GM23248 (cell line): ENCODE results near the gene TOR2A. TPM values are rescaled to one million over a fixed set of nuclear protein-coding genes. Genes with fewer than 3 reads are reported as not detected.

Source experiments
- DNase-seq: peaks from one replicate; pipeline ENCODE4 v3.0.0-alpha.2; 2015
- H2AFZ ChIP-seq: fragments of 200-600 bp; sonication (generic); 2 replicates; pipeline ENCODE4 v1.6.1; 2016; ENCODE audit warnings: antibody characterized with exemption
- H3F3A ChIP-seq: fragments of 200-600 bp; sonication (generic); 2 replicates; pipeline ENCODE4 v1.6.1; 2016; ENCODE audit warnings: mild to moderate bottlenecking, antibody characterized with exemption, mixed run types; ENCODE audit not compliant: insufficient read depth
- H3K27ac ChIP-seq: fragments of 200-600 bp; sonication (generic); 2 replicates; pipeline ENCODE4 v1.5.1; 2016; ENCODE audit warnings: mild to moderate bottlenecking
- H3K27me3 ChIP-seq: fragments of 200-600 bp; sonication (generic); replicated peaks from 2 replicates; pipeline ENCODE4 v1.6.1; 2016; ENCODE audit warnings: mild to moderate bottlenecking; ENCODE audit not compliant: insufficient read depth
- H3K36me3 ChIP-seq: fragments of 200-600 bp; sonication (generic); 2 replicates; pipeline ENCODE4 v1.6.1; 2016; ENCODE audit warnings: low read depth, mild to moderate bottlenecking
- H3K4me1 ChIP-seq: fragments of 200-600 bp; sonication (generic); 2 replicates; pipeline ENCODE4 v1.6.1; 2016; ENCODE audit warnings: mild to moderate bottlenecking; ENCODE audit not compliant: insufficient read depth
- H3K4me2 ChIP-seq: fragments of 200-600 bp; sonication (generic); one replicate; pipeline ENCODE4 v1.6.1; 2016; ENCODE audit warnings: mild to moderate bottlenecking; ENCODE audit not compliant: unreplicated experiment
- H3K4me3 ChIP-seq: fragments of 200-600 bp; sonication (generic); 2 replicates; pipeline ENCODE4 v1.5.1; 2016; ENCODE audit warnings: mild to moderate bottlenecking
- H3K79me2 ChIP-seq: fragments of 200-600 bp; sonication (generic); 2 replicates; pipeline ENCODE4 v1.6.1; 2016; ENCODE audit warnings: mild to moderate bottlenecking; ENCODE audit not compliant: insufficient read depth
- H3K9ac ChIP-seq: fragments of 200-600 bp; sonication (generic); 2 replicates; pipeline ENCODE4 v1.6.1; 2016; ENCODE audit warnings: mild to moderate bottlenecking
- H3K9me2 ChIP-seq: fragments of 200-600 bp; sonication (generic); 2 replicates; pipeline ENCODE4 v1.6.1; 2016; ENCODE audit warnings: mixed run types, mild to moderate bottlenecking, moderate library complexity; ENCODE audit not compliant: insufficient read depth
- H3K9me3 ChIP-seq: fragments of 200-600 bp; sonication (generic); one replicate; pipeline ENCODE4 v1.6.1; 2017; ENCODE audit warnings: low read depth
- H4K20me1 ChIP-seq: fragments of 200-600 bp; sonication (generic); 2 replicates; pipeline ENCODE4 v1.6.0; 2016; ENCODE audit not compliant: insufficient read depth
- EZH2 ChIP-seq: fragments of 200-600 bp; sonication (generic); IDR thresholded peaks from 2 replicates; pipeline ENCODE4 v1.6.1; 2018; ENCODE audit warnings: antibody characterized with exemption, mild to moderate bottlenecking; ENCODE audit not compliant: insufficient read depth, poor library complexity, severe bottlenecking
- EZH2phosphoT487 ChIP-seq: fragments of 200-600 bp; sonication (generic); IDR thresholded peaks from 2 replicates; pipeline ENCODE4 v1.6.1; 2018; ENCODE audit warnings: antibody characterized with exemption, moderate library complexity, mild to moderate bottlenecking, low read depth; ENCODE audit not compliant: insufficient read depth
- WGBS, 2 experiments: methylation state at CpG; one replicate each; pipeline ENCODE4 v1.1.6; 2015 to 2017; ENCODE audit warnings: low lambda C conversion rate in 2 of 2, low coverage in 1 of 2; ENCODE audit errors: missing lambda C conversion rate in 2 of 2; 5-methylcytosine and 5-hydroxymethylcytosine counted together
- in situ Hi-C: fragments of 300-500 bp; cut with MboI; formaldehyde crosslinking; loops from 2 replicates; pipeline ENCODE4 v1.15.0; 2020
- polyA plus RNA-seq: library from polyadenylated mRNA; unstranded; fragments of >200 nt; fragmentation: Nextera tagmentation; extraction: Ambion mirVana; gene quantifications from 2 replicates; pipeline ENCODE4 v1.2.1, GENCODE V29; 2016
- total RNA-seq: library from RNA; depleted of rRNA; stranded (reverse); fragments of >200 nt; shearing (Covaris generic); gene quantifications from 2 replicates; pipeline ENCODE4 v1.2.3, GENCODE V29; 2014

The TOR2A gene
- total and polyA plus RNA-seq, 2 experiments from 2014 or later = 9.0 to 9.2 TPM

- Histone ChIP-seq H3K9me3 (no peaks in the 10 kb centered on the region), H3K27ac (no peak overlapping the region), H2AFZ (no peak overlapping the region), H3K9ac (no peak overlapping the region), H3K4me2 (no peak overlapping the region), H3F3A (no peaks in the 10 kb centered on the region), H3K79me2 (no peaks in the 10 kb centered on the region), H3K27me3 (peaks cover 29% of the 10 kb centered on the region), H3K9me2 (no peaks in the 10 kb centered on the region), H3K4me3 (no peak overlapping the region), H3K4me1 (no peaks in the 10 kb centered on the region), H4K20me1 (no peaks in the 10 kb centered on the region), H3K36me3 (no peaks in the 10 kb centered on the region)
- WGBS, 2 experiments = 64 to 67% methylated on average over 7 to 8 of the region's 8 CpGs
- no peak for DNase-seq
- in situ Hi-C loops = no loop called here
- TF ChIP-seq EZH2 = no peak
- no peak for TF ChIP-seq EZH2phosphoT487
Measured at GRCh38 chr9:127753148-127753547, 18.1 kb upstream of the TOR2A start.

- peak; percentile 54 for DNase-seq
Measured at GRCh38 chr9:127751269-127752054, 16.4 kb upstream of the TOR2A start.

GRCh38 chr9:127749090-127749787 lies 14.1 kb upstream of the TOR2A start:
- in situ Hi-C loops = no loop called here

More at GRCh38 chr9:127751269-127752054, 16.4 kb upstream of the TOR2A start:
- no peak overlapping the region for H2AFZ ChIP-seq
- H4K20me1 ChIP-seq = no peaks in the 10 kb centered on the region
- WGBS, 2 experiments = 10 to 13% methylated on average over 10 of the region's 10 CpGs
- H3K9me2 ChIP-seq = no peaks in the 10 kb centered on the region
- H3K79me2 ChIP-seq = no peaks in the 10 kb centered on the region
- no peaks in the 10 kb centered on the region for H3K9me3 ChIP-seq
- H3F3A ChIP-seq = no peaks in the 10 kb centered on the region
- H3K27me3 ChIP-seq = peaks cover 29% of the 10 kb centered on the region
- H3K4me2 ChIP-seq = no peak overlapping the region
- in situ Hi-C loops = no loop called here
- no peak overlapping the region for H3K9ac ChIP-seq
- no peaks in the 10 kb centered on the region for H3K36me3 ChIP-seq
- no peak overlapping the region for H3K4me3 ChIP-seq
- no peak overlapping the region for H3K27ac ChIP-seq
- TF ChIP-seq EZH2phosphoT487 (no peak), EZH2 (no peak)
- no peaks in the 10 kb centered on the region for H3K4me1 ChIP-seq

GRCh38 chr9:127746959-127747569 lies 12.0 kb upstream of the TOR2A start:
- H3K27me3 ChIP-seq = no peaks in the 10 kb centered on the region; the same call in 1 of the 2 replicates
- H3F3A ChIP-seq = no peaks in the 10 kb centered on the region
- no peaks in the 10 kb centered on the region for H3K4me1 ChIP-seq
- no peak overlapping the region for H3K4me3 ChIP-seq
- H3K9me3 ChIP-seq = no peaks in the 10 kb centered on the region
- TF ChIP-seq EZH2 (no peak), EZH2phosphoT487 (no peak)
- no peak overlapping the region for H3K27ac ChIP-seq
- no peaks in the 10 kb centered on the region for H4K20me1 ChIP-seq
- no peak for DNase-seq
- H3K9me2 ChIP-seq = no peaks in the 10 kb centered on the region
- no peaks in the 10 kb centered on the region for H3K36me3 ChIP-seq
- H3K4me2 ChIP-seq = no peak overlapping the region
- H3K9ac ChIP-seq = no peak overlapping the region
- H3K79me2 ChIP-seq = no peaks in the 10 kb centered on the region
- WGBS, 2 experiments = 75 to 83% methylated on average over 15 of the region's 15 CpGs
- in situ Hi-C loops = no loop called here
- no peak overlapping the region for H2AFZ ChIP-seq

More at GRCh38 chr9:127749090-127749787, 14.1 kb upstream of the TOR2A start:
- no peak overlapping the region for H3K4me3 ChIP-seq
- no peaks in the 10 kb centered on the region for H3K9me3 ChIP-seq
- no peaks in the 10 kb centered on the region for H3K79me2 ChIP-seq
- no peaks in the 10 kb centered on the region for H3K9me2 ChIP-seq
- peaks cover 18% of the 10 kb centered on the region for H3K27me3 ChIP-seq
- no peak for TF ChIP-seq EZH2phosphoT487
- no peak for TF ChIP-seq EZH2
- no peaks in the 10 kb centered on the region for H3K36me3 ChIP-seq
- H3F3A ChIP-seq = no peaks in the 10 kb centered on the region
- no peak overlapping the region for H3K27ac ChIP-seq
- DNase-seq = no peak
- no peak overlapping the region for H3K9ac ChIP-seq
- no peak overlapping the region for H2AFZ ChIP-seq
- no peaks in the 10 kb centered on the region for H3K4me1 ChIP-seq
- H3K4me2 ChIP-seq = no peak overlapping the region
- H4K20me1 ChIP-seq = no peaks in the 10 kb centered on the region
- WGBS, 2 experiments = 80 to 86% methylated on average over 22 to 26 of the region's 26 CpGs
